A673 (cell line): Measurements from ENCODE around the gene MICU1.

ENCODE experiments used
- CTCF ChIP-seq: fragments of 300-800, 200-600 bp; sonication (generic); conservative IDR thresholded peaks from 2 replicates; pipeline ENCODE4 v1.5.1; 2017; ENCODE audit warnings: low read depth, mild to moderate bottlenecking, antibody characterized with exemption, low read length, moderate library complexity, mixed read lengths
- EZH2 ChIP-seq: fragments of 200-600 bp; sonication (generic); IDR thresholded peaks from 2 replicates; pipeline ENCODE4 v1.6.1; 2017; ENCODE audit warnings: borderline replicate concordance, low read depth, mild to moderate bottlenecking, mixed read lengths, antibody characterized with exemption, low read length; ENCODE audit not compliant: poor library complexity, severe bottlenecking

GRCh38 chr10:72464438-72464837 is 161.4 kb downstream of the MICU1 start:
- no peak for TF ChIP-seq CTCF
- no peak for TF ChIP-seq EZH2
